ENCODE results near the gene TMPRSS9.
"Not testable (repeated sequence)": the region's sequence is repeated elsewhere in the genome, so short reads cannot be mapped to it uniquely, and the experiment has no call there.

Gene TMPRSS9

GRCh38 chr19:2392366-2392765 is 32.3 kb downstream of the TMPRSS9 start:
- DNase-seq (ENCODE audit: low read depth, low spot score): no peak

DNA sequence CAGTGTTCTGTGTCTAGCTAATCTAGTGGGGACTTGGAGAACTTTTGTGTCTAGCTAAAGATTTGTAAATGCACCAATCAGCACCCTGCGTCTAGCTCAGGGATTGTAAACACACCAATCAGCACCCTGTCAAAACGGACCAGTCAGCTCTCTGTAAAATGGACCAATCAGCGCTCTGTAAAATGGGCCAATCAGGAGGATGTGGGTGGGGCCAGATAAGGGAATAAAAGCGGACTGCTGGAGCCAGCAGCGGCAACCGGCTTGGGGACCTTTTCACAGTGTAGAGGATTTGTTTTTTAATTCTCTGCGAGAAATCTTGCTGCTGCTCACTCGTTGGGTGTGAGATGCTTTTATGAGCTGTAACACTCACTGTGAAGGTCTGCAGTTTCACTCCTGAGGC is 32.8 kb downstream of the TMPRSS9 start:
- DNase-seq (ENCODE audit: low read depth, low spot score): not testable (repeated sequence)

DNA sequence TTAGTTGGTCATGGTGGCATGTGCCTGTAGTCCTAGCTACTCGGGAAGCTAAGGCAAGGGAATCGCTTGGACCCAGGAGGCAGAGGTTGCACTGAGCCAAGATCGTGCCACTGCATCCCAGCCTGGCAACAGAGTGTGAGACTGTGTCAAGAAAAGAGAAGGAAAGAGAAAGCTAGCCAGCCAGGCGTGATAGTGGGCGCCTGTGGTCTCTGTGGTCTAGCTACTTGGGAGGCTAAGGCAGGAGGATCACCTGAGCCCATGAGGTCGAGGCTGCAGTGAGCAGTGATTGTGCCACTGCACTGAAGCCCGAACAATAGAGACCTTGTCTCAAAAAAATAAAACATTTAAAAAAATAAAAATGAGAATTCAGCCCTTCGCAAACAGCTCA is 34.0 kb downstream of the TMPRSS9 start:
- DNase-seq (ENCODE audit: low read depth, low spot score): no peak

DNA sequence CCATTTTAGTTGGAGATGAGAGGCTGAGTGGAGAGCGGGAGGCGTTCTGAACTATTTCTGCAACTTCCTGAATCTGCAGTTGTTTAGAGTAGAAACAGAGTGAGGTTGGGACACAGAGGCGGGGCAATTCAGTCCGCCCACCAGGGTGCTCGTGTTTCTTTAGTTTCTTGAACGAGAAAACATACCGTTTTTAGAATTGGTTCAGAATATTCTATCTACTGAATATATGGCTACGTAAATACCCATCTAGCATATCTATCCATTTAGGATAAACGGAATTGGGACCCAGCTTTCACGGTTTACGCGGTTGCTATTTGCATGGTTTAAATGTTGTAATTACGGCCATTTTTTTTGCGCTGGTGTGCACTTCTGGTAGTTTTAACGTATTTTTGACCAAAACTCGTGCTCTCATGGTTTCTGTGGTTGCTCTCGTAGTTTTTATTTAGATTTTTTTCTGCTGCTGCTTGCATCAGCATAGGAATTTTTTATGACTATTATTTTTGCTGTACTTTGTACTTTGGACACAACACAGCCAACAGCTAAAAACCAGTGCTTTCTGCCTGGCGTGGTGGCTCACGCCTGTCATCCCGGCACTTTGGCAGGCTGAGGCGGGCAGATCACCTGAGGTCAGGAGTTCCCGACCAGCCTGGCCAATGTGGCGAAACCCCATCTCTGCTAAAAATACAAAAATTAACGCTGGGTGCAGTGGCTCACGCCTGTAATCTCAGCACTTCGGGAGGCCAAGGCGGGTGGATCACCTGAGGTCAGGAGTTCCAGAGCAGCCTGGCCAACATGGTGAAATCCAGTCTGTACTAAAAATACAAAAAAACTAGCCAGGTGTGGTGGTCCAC is 34.6 kb downstream of the TMPRSS9 start:
- no peak for DNase-seq (ENCODE audit: low read depth, low spot score)

DNA sequence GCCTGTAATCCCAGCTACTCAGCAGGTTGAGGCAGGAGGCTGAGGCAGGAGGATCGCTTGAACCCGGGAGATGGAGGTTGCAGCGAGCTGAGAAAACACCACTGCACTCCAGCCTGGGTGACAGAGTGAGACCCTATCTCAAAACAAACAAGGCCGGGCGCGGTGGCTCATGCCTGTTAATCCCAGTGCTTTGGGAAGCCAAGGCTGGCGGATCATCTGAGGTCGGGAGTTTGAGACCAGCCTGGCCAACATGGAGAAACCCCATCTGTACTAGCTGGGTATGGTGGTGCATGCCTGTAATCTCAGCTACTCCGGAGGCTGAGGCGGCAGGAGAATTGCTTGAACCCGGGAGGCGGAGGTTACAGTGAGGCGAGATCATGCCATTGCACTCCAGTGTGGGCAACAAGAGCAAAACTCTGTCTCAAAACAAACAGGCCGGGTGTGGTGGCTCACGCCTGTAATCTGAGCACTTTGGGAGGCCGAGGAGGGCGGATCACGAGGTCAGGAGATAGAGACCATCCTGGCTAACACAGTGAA is 35.3 kb downstream of the TMPRSS9 start:
- not testable (repeated sequence) for DNase-seq (ENCODE audit: low read depth, low spot score)

DNA sequence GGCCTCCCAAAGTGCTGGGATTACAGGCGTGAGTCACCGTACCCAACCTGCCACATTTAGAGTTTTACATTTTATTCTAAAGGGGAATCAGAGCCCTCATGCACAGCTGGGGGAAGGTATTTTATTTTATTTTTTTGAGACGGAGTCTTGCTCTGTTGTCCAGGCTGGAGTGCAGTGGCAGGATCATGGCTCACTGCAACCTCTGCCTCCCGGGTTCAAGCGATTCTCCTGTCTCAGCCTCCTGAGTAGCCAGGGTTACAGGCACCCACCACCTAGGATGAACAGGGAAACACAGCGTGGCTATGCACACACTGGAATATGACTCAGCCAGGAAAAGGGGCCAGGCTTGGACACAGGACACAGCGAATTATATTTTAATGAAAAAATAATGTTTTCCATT is 37.1 kb downstream of the TMPRSS9 start:
- DNase-seq (ENCODE audit: low read depth, low spot score): not testable (repeated sequence)

DNA sequence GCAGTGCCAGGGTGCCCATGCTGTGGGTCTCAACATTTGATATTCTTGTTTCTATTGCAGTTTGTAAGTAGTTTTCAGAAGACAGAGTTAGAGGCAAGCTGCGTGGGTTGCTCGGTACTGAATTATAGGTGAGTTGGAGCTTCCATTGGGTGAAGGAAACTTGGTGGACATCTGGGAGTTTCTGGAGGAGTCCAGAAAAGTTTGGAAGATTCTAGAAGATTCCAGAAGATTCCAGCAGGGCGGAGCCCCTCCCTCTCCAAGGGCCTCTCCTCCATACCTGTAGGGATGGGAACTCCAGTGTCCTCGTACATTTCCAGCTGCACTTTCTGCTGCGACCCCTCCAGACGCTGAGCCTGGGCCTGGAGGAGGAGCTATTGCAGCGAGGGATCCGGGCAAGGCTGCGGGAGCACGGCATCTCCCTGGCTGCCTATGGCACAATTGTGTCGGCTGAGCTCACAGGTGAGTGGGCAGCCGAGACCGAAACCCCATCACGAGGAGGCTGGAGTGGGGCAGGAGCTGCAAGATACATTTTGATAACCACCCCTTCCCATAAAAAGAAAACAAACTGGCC is 38.8 kb downstream of the TMPRSS9 start:
- DNase-seq (ENCODE audit: low read depth, low spot score): no peak

- no peak for DNase-seq (ENCODE audit: low read depth, low spot score)
Observed at GRCh38 chr19:2399582-2399981, 39.5 kb downstream of the TMPRSS9 start.

DNA sequence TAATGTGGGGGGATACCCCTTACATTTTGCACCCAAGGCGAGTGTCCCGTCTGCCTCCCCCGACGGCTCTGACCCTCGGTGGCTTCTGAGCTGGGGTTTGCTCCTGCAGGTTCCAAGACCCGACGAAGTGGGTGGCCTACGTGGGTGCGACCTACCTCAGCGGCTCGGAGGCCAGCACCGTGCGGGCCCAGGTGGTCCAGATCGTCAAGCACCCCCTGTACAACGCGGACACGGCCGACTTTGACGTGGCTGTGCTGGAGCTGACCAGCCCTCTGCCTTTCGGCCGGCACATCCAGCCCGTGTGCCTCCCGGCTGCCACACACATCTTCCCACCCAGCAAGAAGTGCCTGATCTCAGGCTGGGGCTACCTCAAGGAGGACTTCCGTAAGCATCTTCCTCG is 48.2 kb downstream of the TMPRSS9 start:
- no peak for DNase-seq (ENCODE audit: low read depth, low spot score)

DNA sequence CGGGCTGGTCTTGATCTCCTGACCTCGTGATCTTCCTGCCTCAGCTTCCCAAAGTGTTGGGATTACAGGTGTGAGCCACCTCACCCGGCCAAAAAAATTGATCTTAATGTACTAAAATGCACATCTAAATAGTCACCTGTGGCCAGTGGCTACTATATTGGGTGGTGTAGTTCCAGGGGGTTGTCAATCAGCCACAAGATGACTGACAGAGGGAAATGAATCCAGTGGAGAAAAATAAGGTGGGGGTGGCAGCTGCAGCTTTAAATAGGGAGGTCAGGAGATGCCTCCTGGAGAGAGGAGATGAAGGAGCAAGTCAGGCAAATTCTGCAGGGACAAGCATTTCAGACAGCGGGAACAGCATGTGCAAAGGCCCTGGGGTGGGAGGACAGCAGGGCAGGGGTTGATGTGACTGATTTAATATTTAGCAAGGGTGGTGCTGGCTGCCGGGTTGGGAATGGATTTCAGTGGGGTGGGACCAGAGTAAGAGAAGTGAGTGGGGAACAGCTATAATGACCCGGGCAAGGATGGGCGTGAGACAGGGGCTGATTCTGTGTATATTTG is 49.4 kb downstream of the TMPRSS9 start:
- no peak for DNase-seq (ENCODE audit: low read depth, low spot score)

DNA sequence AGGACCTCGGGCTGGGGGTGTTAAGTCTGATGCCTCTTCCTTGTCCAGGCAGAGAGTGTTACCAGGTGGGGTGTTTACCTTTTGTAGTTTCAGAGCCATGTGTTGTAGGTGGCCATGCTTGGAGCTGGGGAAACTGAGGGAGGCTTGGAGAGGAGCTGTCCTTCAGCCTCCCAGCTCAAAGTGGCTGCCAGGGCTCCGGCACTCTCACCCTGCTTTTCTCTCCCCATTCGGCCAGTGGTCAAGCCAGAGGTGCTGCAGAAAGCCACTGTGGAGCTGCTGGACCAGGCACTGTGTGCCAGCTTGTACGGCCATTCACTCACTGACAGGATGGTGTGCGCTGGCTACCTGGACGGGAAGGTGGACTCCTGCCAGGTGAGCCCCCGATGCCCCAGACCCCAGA is 50.0 kb downstream of the TMPRSS9 start:
- no peak for DNase-seq (ENCODE audit: low read depth, low spot score)

DNA sequence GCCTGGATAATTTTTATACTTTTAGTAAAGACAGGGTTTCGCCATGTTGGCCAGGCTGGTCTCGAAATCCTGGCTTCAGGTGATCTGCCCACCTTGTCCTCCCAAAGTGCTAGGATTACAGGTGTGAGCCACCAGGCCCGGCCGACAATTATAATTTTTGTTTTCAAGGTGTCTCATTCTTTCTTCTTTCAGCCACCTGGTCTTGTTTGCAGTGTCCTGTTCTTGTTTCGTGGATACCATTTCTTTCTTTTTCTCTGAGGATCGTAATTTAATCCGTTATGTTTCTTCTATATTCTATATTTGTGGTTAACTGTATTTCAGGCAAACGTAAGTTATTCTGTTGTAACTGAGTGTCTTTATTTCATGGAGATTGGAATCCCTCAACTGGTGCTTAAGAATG is 51.6 kb downstream of the TMPRSS9 start:
- DNase-seq (ENCODE audit: low read depth, low spot score): no peak

GRCh38 chr19:2412449-2412848 is 52.4 kb downstream of the TMPRSS9 start:
- no peak for DNase-seq (ENCODE audit: low read depth, low spot score)

- DNase-seq (ENCODE audit: low read depth, low spot score): no peak
Observed at GRCh38 chr19:2413159-2413558, 53.1 kb downstream of the TMPRSS9 start.

DNA sequence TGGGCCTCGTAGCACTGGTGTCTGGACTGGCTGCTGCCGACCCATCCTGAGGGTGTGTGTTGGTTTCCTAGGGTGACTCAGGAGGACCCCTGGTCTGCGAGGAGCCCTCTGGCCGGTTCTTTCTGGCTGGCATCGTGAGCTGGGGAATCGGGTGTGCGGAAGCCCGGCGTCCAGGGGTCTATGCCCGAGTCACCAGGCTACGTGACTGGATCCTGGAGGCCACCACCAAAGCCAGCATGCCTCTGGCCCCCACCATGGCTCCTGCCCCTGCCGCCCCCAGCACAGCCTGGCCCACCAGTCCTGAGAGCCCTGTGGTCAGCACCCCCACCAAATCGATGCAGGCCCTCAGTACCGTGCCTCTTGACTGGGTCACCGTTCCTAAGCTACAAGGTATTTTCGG is 53.6 kb downstream of the TMPRSS9 start:
- DNase-seq (ENCODE audit: low read depth, low spot score): no peak

- DNase-seq (ENCODE audit: low read depth, low spot score): no peak
Observed at GRCh38 chr19:2415281-2415972, 55.4 kb downstream of the TMPRSS9 start.

DNA sequence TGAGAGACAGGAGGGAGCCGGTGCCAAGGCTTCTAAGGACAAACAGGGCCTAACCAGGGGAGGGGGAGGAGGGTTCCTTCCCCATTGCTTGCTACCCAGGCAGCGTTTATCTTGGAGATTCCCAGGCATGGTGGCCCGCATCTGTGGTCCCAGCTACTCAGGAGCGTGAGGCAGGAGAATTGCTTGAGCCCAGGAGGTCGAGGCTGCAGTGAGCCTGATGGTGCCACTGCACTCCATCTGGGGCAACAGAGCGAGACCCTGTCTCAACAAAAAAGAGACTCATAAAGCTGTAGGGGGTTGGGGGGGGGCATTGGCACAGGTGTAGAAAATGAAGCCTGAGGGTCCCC is 55.9 kb downstream of the TMPRSS9 start:
- DNase-seq (ENCODE audit: low read depth, low spot score): no peak

DNA sequence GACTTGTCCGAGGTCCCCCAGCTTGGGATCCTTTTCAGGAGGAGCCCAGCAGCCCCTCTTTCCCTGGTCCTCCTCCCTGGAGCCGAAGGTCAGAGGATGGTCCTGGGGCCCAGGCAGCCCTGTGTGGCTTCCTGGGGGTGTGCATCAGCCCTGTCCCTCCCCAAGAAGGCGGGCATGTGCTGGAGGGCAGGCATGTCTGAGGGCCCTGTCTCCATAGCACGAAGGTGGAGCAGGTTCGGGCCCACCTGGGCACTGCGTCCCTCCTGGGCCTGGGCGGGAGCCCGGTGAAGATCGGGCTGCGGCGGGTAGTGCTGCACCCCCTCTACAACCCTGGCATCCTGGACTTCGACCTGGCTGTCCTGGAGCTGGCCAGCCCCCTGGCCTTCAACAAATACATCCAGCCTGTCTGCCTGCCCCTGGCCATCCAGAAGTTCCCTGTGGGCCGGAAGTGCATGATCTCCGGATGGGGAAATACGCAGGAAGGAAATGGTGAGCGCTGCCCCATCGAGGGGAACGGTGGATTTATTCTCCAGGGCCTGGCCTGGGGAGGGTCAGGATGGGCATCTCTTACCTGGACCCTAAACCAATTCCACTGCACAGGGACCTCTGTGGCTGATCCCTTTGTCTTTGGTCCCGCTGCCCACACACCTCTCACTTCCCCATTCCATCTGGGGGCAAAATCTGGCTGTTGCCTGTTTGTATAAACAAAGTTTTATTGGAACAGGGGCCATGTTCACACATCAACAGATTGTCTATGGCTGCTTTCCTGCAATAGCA is 56.4 kb downstream of the TMPRSS9 start:
- no peak for DNase-seq (ENCODE audit: low read depth, low spot score)

GRCh38 chr19:2417436-2417835 is 57.4 kb downstream of the TMPRSS9 start:
- DNase-seq (ENCODE audit: low read depth, low spot score): not testable (repeated sequence)

DNA sequence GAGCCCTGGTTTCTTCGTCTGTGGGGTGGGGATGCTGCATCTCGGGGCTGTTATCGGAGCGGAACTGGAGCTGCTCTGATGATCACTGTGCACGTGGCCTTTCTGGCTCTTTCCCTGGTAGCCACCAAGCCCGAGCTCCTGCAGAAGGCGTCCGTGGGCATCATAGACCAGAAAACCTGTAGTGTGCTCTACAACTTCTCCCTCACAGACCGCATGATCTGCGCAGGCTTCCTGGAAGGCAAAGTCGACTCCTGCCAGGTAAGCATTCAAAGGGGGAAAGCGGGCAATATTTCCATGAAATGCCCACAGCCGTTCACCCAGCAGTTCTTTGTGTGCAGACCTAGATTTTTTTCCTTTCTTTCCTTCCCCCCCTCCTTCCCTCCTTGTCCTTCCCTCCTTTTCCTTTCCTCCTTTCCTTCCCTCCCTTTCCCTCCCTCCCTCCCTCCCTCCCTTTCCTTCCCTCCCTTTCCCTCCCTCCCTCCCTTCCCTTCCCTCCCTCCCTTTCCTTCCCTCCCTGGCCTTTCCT is 57.9 kb downstream of the TMPRSS9 start:
- no peak for DNase-seq (ENCODE audit: low read depth, low spot score)

DNA sequence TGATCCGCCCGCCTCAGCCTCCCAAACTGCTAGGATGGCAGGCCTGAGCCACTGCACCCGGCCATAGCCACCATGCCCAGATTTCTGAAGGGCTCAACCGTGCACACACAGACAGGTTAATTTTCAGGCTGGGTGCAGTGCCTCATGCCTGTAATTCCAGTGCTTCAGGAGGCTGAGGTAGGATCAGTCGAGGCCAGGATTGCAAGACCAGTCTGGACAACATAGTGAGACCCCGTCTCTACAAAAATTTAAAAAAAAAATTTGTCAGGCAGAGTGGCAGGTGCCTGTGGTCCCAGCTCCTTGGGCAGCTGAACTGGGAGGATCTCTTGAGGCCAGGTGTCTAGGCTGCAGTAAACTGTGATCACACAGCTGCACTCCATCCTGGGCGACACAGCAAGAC is 59.7 kb downstream of the TMPRSS9 start:
- no peak for DNase-seq (ENCODE audit: low read depth, low spot score)
